IMR-90 (cell line): Measurements from ENCODE around the gene TAF6L. TPM values are rescaled to one million over a fixed set of nuclear protein-coding genes. Genes with fewer than 3 reads are reported as not detected.
A peak's percentile ranks its signal among the peaks of the same experiment; 100 is the strongest.

Source experiments
- ATAC-seq: fragments of 200-7000 bp; cut with Tn5 transposase; 2 replicates; pipeline ENCODE4 v1.9.1; 2020; ENCODE audit warnings: low read depth, mild to moderate bottlenecking, moderate library complexity
- BruUV-seq: library from RNA; stranded (reverse); fragments of 400-500 nt; replicated peaks from 2 replicates; lab custom pipeline; 2021; lab: Mats Ljungman, UMichigan
- CTCF ChIA-PET: fragments of 300-600 bp; formaldehyde crosslinking; extraction: SDS; loops from one replicate; lab custom pipeline; 2021; ENCODE audit warnings: antibody characterized with exemption; lab: Yijun Ruan, JAX
- POLR2A ChIA-PET: fragments of 300-600 bp; sonication (Branson Sonifier 250); formaldehyde crosslinking; loops from one replicate; lab custom pipeline; 2022; ENCODE audit warnings: antibody characterized with exemption; ENCODE audit not compliant: unreplicated experiment; lab: Charles Lee
- DNase-seq: peaks from one replicate; pipeline ENCODE4 v3.0.0; 2013
- H2AFZ ChIP-seq: replicated peaks from 2 replicates; pipeline ENCODE3; 2013; ENCODE audit warnings: low read length, mild to moderate bottlenecking; ENCODE audit not compliant: poor library complexity
- H2AK5ac ChIP-seq: 2 replicates; pipeline ENCODE4 v1.6.1; 2013; ENCODE audit warnings: low read depth, low read length, inconsistent platforms
- H2AK9ac ChIP-seq: replicated peaks from 2 replicates; pipeline ENCODE3; 2013; ENCODE audit warnings: mild to moderate bottlenecking, low read depth, low read length, moderate library complexity; ENCODE audit not compliant: poor library complexity
- H2BK120ac ChIP-seq: 2 replicates; pipeline ENCODE4 v1.6.1; 2013; ENCODE audit warnings: low read depth, low read length, inconsistent platforms
- H2BK15ac ChIP-seq: 3 replicates; pipeline ENCODE4 v1.6.1; 2013; ENCODE audit warnings: low read depth, low read length, inconsistent platforms
- H2BK20ac ChIP-seq: 2 replicates; pipeline ENCODE4 v1.6.1; 2013; ENCODE audit warnings: low read depth, mild to moderate bottlenecking, inconsistent platforms, low read length, moderate library complexity
- H2BK5ac ChIP-seq: 2 replicates; pipeline ENCODE4 v1.6.1; 2013; ENCODE audit warnings: mild to moderate bottlenecking, low read depth, low read length, inconsistent platforms; ENCODE audit not compliant: poor library complexity, severe bottlenecking
- H3K14ac ChIP-seq: replicated peaks from 2 replicates; pipeline ENCODE4 v1.6.1; 2013; ENCODE audit warnings: low read depth, low read length, inconsistent platforms
- H3K18ac ChIP-seq: 2 replicates; pipeline ENCODE4 v1.6.1; 2013; ENCODE audit warnings: low read depth, low read length, control low read depth
- H3K23ac ChIP-seq: 2 replicates; pipeline ENCODE4 v1.6.1; 2013; ENCODE audit warnings: low read depth, low read length, inconsistent platforms
- H3K27ac ChIP-seq: 2 replicates; pipeline ENCODE4 v1.5.1; 2013; ENCODE audit warnings: mild to moderate bottlenecking, control low read depth, low read length; ENCODE audit not compliant: insufficient read depth
- H3K27me3 ChIP-seq: 2 replicates; pipeline ENCODE4 v1.6.1; 2013; ENCODE audit warnings: low read length; ENCODE audit not compliant: control insufficient read depth, insufficient read depth
- H3K36me3 ChIP-seq: 2 replicates; pipeline ENCODE4 v1.6.1; 2013; ENCODE audit warnings: low read length, mixed read lengths; ENCODE audit not compliant: control insufficient read depth, insufficient read depth
- H3K4ac ChIP-seq: 2 replicates; pipeline ENCODE4 v1.6.1; 2013; ENCODE audit warnings: low read depth, low read length, inconsistent platforms
- H3K4me1 ChIP-seq: 2 replicates; pipeline ENCODE4 v1.6.1; 2013; ENCODE audit warnings: low read length, mixed read lengths; ENCODE audit not compliant: control insufficient read depth, insufficient read depth
- H3K4me2 ChIP-seq: 2 replicates; pipeline ENCODE4 v1.6.1; 2013; ENCODE audit warnings: low read depth, mild to moderate bottlenecking, control low read depth, low read length, moderate library complexity
- H3K4me3 ChIP-seq: 2 replicates; pipeline ENCODE4 v1.5.1; 2013; ENCODE audit warnings: low read depth, mild to moderate bottlenecking, control low read depth, low read length, moderate library complexity; ENCODE audit not compliant: insufficient read depth
- H3K56ac ChIP-seq: 2 replicates; pipeline ENCODE4 v1.6.1; 2013; ENCODE audit warnings: low read length, inconsistent platforms; ENCODE audit not compliant: insufficient read depth; ENCODE audit errors: extremely low read depth
- H3K79me1 ChIP-seq, 2 experiments: 2 replicates each; pipeline ENCODE4 v1.6.1; 2013; ENCODE audit warnings: low read length in 2 of 2, inconsistent platforms in 1 of 2, low read depth in 1 of 2
- H3K9ac ChIP-seq: 2 replicates; pipeline ENCODE4 v1.6.1; 2013; ENCODE audit warnings: low read depth, low read length, control low read depth
- H3K9me1 ChIP-seq: 2 replicates; pipeline ENCODE4 v1.6.1; 2013; ENCODE audit warnings: low read length, inconsistent platforms; ENCODE audit not compliant: insufficient read depth
- H3K9me3 ChIP-seq: 2 replicates; pipeline ENCODE4 v1.6.1; 2013; ENCODE audit warnings: low read length; ENCODE audit not compliant: control insufficient read depth, insufficient read depth
- H4K20me1 ChIP-seq: 2 replicates; pipeline ENCODE4 v1.6.1; 2013; ENCODE audit warnings: low read length, inconsistent platforms; ENCODE audit not compliant: insufficient read depth
- H4K5ac ChIP-seq: 2 replicates; pipeline ENCODE4 v1.6.1; 2013; ENCODE audit warnings: mild to moderate bottlenecking, low read depth, low read length, control low read depth
- H4K8ac ChIP-seq, 2 experiments: 2 replicates each; pipeline ENCODE4 v1.6.1; 2013; ENCODE audit warnings: low read depth in 2 of 2, low read length in 2 of 2, control low read depth in 1 of 2, inconsistent platforms in 1 of 2
- H4K91ac ChIP-seq: 2 replicates; pipeline ENCODE4 v1.6.1; 2013; ENCODE audit warnings: low read depth, low read length, inconsistent platforms; ENCODE audit not compliant: insufficient read depth
- CHD1 ChIP-seq: IDR thresholded peaks from 2 replicates; pipeline ENCODE4 v1.6.1; 2012; ENCODE audit warnings: low read depth, low read length, improper control_type of control experiment
- CTCF ChIP-seq: conservative IDR thresholded peaks from 2 replicates; pipeline ENCODE4 v1.5.1; 2012; ENCODE audit warnings: mild to moderate bottlenecking, low read depth, low read length, improper control_type of control experiment
- ELK1 ChIP-seq: fragments of 150-350 bp; IDR thresholded peaks from 2 replicates; pipeline ENCODE4 v1.6.1; 2016; ENCODE audit warnings: low read depth, mild to moderate bottlenecking, low read length, moderate library complexity, borderline replicate concordance
- MXI1 ChIP-seq: IDR thresholded peaks from 2 replicates; pipeline ENCODE4 v1.6.1; 2012; ENCODE audit warnings: low read depth, mild to moderate bottlenecking, low read length, moderate library complexity, borderline replicate concordance
- POLR2A ChIP-seq: IDR thresholded peaks from 2 replicates; pipeline ENCODE4 v1.6.1; 2012; ENCODE audit warnings: mild to moderate bottlenecking, low read depth, low read length
- RCOR1 ChIP-seq: IDR thresholded peaks from 2 replicates; pipeline ENCODE4 v1.6.1; 2012; ENCODE audit warnings: mild to moderate bottlenecking, low read length, improper control_type of control experiment; ENCODE audit not compliant: insufficient replicate concordance
- SMC3 ChIP-seq: fragments of 150-350 bp; IDR thresholded peaks from 2 replicates; pipeline ENCODE4 v1.6.1; 2016; ENCODE audit warnings: low read depth, mild to moderate bottlenecking, antibody characterized with exemption, low read length, moderate library complexity
- WGBS, 2 experiments: methylation state at CpG; one replicate each; pipeline versions ENCODE4 v1.1.5 to v1.1.7; 2013; ENCODE audit warnings: missing lambda C conversion rate in 2 of 2; ENCODE audit not compliant: insufficient read length in 1 of 2; ENCODE audit errors: extremely low coverage in 2 of 2; 5-methylcytosine and 5-hydroxymethylcytosine counted together
- dilution Hi-C: fragments of 300-500 bp; cut with HindIII; formaldehyde crosslinking; loops from one replicate; pipeline ENCODE4 v1.14.3; 2018; ENCODE audit warnings: low sequenced_read_pairs; ENCODE audit not compliant: unreplicated experiment
- in situ Hi-C: fragments of 300-500 bp; cut with MboI; formaldehyde crosslinking; loops from 3 replicates; pipeline ENCODE4 v1.14.3; 2019; ENCODE audit warnings: low sequenced_read_pairs, inconsistent platforms, mixed read lengths
- intact Hi-C: fragments of 100-400 bp; cut with micrococcal nuclease; formaldehyde crosslinking; loops from 2 replicates; pipeline ENCODE4 v1.10.0; 2022
- polyA plus RNA-seq, 3 experiments: library from polyadenylated mRNA; depleted of rRNA; stranded (reverse); fragments of >200 nt; gene quantifications; 2 replicates each; pipeline ENCODE4 v1.2.3, GENCODE V29; 2012; ENCODE audit warnings: low replicate concordance in 1 of 3
- total RNA-seq: library from RNA; depleted of rRNA; stranded (reverse); fragments of >200 nt; gene quantifications from 2 replicates; pipeline ENCODE4 v1.2.3, GENCODE V29; 2012

The TAF6L gene
- total and polyA plus RNA-seq, 2 of the 4 experiments (the other 2 are of a cell fraction) = 9.5 to 13.5 TPM

GRCh38 chr11:62789576-62789975, 18.4 kb downstream of the TAF6L start:
- no peak overlapping the region for H2BK120ac ChIP-seq
- 0 out of 2 replicates have a peak overlapping the region, but pooled peaks have one; percentile 15 for H3K23ac ChIP-seq
- H3K36me3 ChIP-seq = peaks cover 32% of the 10 kb centered on the region
- BruUV-seq = TSS peak; percentile 44
- no peak overlapping the region for H3K18ac ChIP-seq
- no peak overlapping the region for H2AFZ ChIP-seq
- ChIA-PET CTCF (no interaction called here), POLR2A (interaction anchor here (0.9 kb wide), 1 partner anchor 53 kb away, joined by 3 read pairs; no protein-coding TSS in a partner anchor)
- H3K9ac ChIP-seq = no peak overlapping the region
- no peak overlapping the region for H2BK20ac ChIP-seq
- no peaks in the 10 kb centered on the region for H3K9me3 ChIP-seq
- no peak overlapping the region for H3K56ac ChIP-seq
- H3K4ac ChIP-seq = no peak overlapping the region
- H2AK9ac ChIP-seq = peak overlapping the region; percentile 40
- no peak overlapping the region for H3K4me3 ChIP-seq
- no peak for DNase-seq
- H2BK5ac ChIP-seq = no peak overlapping the region
- no peak overlapping the region for H2BK15ac ChIP-seq
- dilution Hi-C loops (no loop called here), in situ Hi-C loops (no loop called here), intact Hi-C loops (loop anchor here (5.0 kb wide), 1 partner anchor 93 kb away; the partner anchor contains the start of gene SLC3A2)
- no peak for TF ChIP-seq SMC3
- TF ChIP-seq ELK1 = no peak
- no peak for TF ChIP-seq MXI1
- no peak for TF ChIP-seq POLR2A
- TF ChIP-seq CHD1 = no peak
- TF ChIP-seq CTCF = no peak
- TF ChIP-seq RCOR1 = no peak
- no CpG with 5 or more reads among the region's 3 CpGs for WGBS, 2 experiments
- H3K9me1 ChIP-seq = no peaks in the 10 kb centered on the region
- no peaks in the 10 kb centered on the region for H3K27me3 ChIP-seq
- 0 out of 4 replicates have a peak overlapping the region, but pooled peaks of 1 of the 2 experiments have one; percentile 3 for H4K8ac ChIP-seq
- no peak overlapping the region for H4K5ac ChIP-seq
- peaks cover 15 to 41% of the 10 kb centered on the region in 2 experiments for H3K79me1 ChIP-seq
- no peak overlapping the region for H3K14ac ChIP-seq
- peaks cover 12% of the 10 kb centered on the region for H4K20me1 ChIP-seq
- H3K4me1 ChIP-seq = peaks cover 14% of the 10 kb centered on the region
- no peak overlapping the region for H2AK5ac ChIP-seq
- no peak overlapping the region for H3K27ac ChIP-seq
- H4K91ac ChIP-seq = no peak overlapping the region
- no peak overlapping the region for H3K4me2 ChIP-seq
- ATAC-seq = no peak
